Measurements from ENCODE around the gene SLC22A23.

The SLC22A23 gene

DNA sequence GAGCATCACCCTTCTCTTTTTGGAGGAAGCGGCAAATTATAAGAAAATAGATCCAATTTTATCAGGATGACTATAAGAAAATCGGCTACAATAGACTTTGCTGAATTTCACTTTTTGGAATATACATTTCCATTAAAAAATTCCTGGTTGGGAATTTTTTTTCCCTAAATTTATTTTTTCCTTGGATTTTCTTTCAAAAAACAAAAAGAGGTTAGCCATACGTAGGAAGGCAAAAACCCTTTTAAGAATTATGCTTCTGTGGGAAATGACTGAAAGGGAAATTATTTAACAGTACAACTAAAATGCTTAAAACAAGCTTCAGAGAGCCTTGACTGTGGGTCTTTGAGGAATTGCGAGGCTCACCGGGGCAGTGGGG lies 86.9 kb downstream of the SLC22A23 start:
- DNase-seq (ENCODE audit: extremely low read depth, low read depth) = no peak
- TF ChIP-seq, protein P1, sequence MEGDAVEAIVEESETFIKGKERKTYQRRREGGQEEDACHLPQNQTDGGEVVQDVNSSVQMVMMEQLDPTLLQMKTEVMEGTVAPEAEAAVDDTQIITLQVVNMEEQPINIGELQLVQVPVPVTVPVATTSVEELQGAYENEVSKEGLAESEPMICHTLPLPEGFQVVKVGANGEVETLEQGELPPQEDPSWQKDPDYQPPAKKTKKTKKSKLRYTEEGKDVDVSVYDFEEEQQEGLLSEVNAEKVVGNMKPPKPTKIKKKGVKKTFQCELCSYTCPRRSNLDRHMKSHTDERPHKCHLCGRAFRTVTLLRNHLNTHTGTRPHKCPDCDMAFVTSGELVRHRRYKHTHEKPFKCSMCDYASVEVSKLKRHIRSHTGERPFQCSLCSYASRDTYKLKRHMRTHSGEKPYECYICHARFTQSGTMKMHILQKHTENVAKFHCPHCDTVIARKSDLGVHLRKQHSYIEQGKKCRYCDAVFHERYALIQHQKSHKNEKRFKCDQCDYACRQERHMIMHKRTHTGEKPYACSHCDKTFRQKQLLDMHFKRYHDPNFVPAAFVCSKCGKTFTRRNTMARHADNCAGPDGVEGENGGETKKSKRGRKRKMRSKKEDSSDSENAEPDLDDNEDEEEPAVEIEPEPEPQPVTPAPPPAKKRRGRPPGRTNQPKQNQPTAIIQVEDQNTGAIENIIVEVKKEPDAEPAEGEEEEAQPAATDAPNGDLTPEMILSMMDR (IDR thresholded peaks at IDR 0.05; ENCODE audit: low read depth, low read length, missing control alignments) = no peak
- no peak overlapping the region for H3K4me3 ChIP-seq (replicated peaks; ENCODE audit: low read depth, low read length)

DNA sequence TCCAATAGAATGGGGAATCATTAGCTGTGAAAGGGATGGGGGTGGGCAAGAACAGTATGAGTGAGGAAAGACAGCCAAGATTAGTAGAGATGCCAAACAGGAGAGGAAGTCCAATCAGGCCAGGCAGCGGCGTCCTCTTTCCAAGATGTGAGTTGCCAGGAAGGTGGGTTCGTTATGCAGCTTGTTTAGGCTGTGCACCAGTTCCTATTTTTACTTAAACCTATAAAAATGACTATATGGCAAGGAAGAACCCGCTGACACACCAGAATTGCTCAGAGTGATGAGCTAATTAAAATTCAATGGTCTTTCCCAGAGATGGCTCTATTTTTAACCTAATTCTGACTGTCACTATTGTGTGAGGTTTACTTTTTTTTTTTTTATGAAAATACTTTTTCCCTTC lies 88.2 kb downstream of the SLC22A23 start:
- H3K4me3 ChIP-seq (replicated peaks; ENCODE audit: low read depth, low read length) = no peak overlapping the region
- no peak for DNase-seq (ENCODE audit: extremely low read depth, low read depth)
- TF ChIP-seq, protein P1 (IDR thresholded peaks at IDR 0.05; ENCODE audit: low read depth, low read length, missing control alignments) = no peak

DNA sequence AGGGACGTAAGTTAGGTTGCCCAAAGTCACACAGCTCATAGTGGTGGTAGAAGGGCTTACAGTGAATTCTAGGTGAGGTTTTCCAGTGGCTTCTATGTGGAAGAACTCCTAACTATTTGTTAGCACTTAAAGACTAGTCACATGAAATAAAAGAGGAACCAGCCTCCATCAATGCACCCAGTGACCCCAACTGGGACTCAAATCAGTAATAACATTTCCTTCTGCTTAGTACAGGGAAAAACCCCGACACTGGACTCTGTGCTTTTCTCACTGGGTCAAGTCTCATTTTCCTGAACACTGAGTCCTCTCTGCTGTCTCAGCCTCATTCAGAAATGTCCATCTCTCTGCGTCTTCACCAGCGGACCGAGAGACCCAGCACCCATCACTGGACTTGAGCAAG lies 89.2 kb downstream of the SLC22A23 start:
- H3K4me3 ChIP-seq (replicated peaks; ENCODE audit: low read depth, low read length) = no peak overlapping the region
- DNase-seq (ENCODE audit: extremely low read depth, low read depth) = no peak
- TF ChIP-seq, protein P1 (IDR thresholded peaks at IDR 0.05; ENCODE audit: low read depth, low read length, missing control alignments) = no peak

DNA sequence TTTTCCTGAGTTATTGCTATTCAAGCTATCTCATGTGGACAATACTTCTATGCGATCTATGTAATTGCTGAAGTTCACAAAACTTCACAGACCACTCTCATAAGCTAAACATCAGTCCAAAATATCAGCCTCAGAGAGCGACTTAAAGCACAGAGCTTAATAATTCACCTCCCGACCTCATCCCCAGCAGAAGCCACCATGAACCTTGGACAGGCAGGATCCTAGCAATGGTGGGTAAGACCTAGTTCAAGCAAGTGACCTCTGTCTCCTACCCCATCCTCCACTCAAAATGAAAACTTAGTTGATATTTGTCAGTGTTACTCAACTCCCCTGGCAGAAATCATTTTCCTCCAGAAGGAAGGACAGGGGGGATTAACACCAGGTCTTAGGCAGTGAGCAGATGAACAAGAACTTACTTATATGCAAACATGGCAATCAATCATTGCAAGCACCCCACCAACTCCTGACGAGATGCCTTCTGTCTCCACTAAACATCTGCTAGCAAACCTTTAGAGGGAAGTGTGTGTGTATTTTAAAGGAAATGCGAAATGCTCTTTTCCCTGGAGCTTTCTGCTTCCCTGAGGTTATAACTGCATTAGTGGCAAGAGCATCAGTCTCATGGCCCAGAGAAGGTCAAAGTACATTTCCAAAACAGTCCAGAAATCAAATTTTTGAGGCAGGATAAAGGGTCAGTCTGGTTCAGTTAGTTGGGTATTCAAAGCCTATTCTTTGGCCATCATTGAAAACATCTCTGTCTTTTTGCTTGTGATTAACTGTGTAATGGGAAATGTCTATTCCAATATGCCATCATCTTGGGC lies 90.0 kb downstream of the SLC22A23 start:
- no peak overlapping the region for H3K4me3 ChIP-seq (replicated peaks; ENCODE audit: low read depth, low read length)
- TF ChIP-seq, protein P1 (IDR thresholded peaks at IDR 0.05; ENCODE audit: low read depth, low read length, missing control alignments) = no peak
- DNase-seq (ENCODE audit: extremely low read depth, low read depth) = no peak

DNA sequence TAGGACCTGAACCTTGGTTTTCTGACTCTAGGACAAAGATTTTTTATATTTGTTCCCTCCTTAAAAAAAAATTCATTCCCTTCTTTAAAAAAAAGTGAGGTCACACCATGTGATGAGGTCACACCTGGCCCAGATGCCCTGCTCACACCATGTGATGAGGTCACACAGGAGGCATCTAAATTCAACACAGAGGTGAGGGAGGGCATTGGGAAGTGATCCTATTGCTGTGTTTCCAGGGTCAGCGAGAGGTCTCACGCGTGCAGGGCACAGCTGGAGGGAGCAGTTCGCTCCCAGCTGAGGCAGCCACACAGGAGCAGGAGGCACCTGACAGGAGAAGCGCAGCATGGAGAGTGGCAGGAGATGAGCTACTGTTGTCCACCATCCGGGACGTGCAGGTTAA lies 92.5 kb downstream of the SLC22A23 start:
- TF ChIP-seq, protein P1 (IDR thresholded peaks at IDR 0.05; ENCODE audit: low read depth, low read length, missing control alignments) = no peak
- H3K4me3 ChIP-seq (replicated peaks; ENCODE audit: low read depth, low read length) = no peak overlapping the region
- no peak for DNase-seq (ENCODE audit: extremely low read depth, low read depth)

DNA sequence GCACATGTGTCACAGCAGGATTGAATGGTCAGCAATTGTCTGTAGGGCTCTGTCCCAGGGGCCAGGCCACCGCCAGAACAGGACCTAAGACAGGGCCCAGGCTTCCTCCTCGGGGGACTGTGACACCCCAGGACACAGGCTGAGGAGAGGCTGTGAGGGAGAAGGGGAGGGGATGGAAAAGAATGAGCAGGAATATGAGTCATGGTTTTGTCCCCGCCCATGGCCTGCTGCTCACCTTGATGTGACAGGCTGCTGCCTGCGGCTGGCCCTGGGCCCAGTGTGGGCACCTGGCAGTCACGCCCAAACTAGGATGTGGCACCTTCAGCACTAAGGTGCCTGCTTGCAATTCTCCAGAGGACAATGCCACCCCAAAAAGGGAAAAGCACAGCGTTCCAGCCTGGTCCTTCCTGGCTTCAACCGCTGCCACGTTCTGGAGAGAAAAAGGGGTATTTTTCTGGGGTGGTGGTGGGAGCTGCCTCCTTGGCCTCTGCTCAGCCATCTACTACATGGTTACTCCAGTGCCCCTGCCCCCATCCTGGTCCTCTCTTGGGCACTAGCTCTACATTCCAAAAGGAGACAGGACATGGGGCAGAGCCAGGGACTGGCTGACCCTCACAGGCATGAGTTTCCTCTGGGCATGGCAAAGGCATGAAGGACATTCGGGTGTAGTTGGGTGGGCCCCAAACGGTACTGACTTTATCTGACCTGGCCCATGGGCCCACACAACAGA lies 93.4 kb downstream of the SLC22A23 start:
- TF ChIP-seq, protein P1 (IDR thresholded peaks at IDR 0.05; ENCODE audit: low read depth, low read length, missing control alignments) = no peak
- DNase-seq (ENCODE audit: extremely low read depth, low read depth) = no peak
- H3K4me3 ChIP-seq (replicated peaks; ENCODE audit: low read depth, low read length) = no peak overlapping the region

Measured in HFF-Myc (cell line).